Globus pallidus (tissue), 1 donor: Measurements from ENCODE around the gene KCNJ10.
A peak's percentile ranks its signal among the peaks of the same experiment; 100 is the strongest.
"Not testable (repeated sequence)": the region's sequence is repeated elsewhere in the genome, so short reads cannot be mapped to it uniquely, and the experiment has no call there.

Experiments
- DNase-seq: peaks from one replicate; pipeline ENCODE4 v3.0.0-alpha.2; 2015; ENCODE audit warnings: low spot score

KCNJ10 gene

GRCh38 chr1:160069460-160070231, at the start of gene KCNJ10:
KCNJ10 (minus strand) TSS chr1:160070160; CDS start chr1:160042532, 27,628 bp downstream.
- DNase-seq: peak; percentile 65

- no peak for DNase-seq
Measured at GRCh38 chr1:160118928-160119327, 49.0 kb upstream of the KCNJ10 start.

DNA sequence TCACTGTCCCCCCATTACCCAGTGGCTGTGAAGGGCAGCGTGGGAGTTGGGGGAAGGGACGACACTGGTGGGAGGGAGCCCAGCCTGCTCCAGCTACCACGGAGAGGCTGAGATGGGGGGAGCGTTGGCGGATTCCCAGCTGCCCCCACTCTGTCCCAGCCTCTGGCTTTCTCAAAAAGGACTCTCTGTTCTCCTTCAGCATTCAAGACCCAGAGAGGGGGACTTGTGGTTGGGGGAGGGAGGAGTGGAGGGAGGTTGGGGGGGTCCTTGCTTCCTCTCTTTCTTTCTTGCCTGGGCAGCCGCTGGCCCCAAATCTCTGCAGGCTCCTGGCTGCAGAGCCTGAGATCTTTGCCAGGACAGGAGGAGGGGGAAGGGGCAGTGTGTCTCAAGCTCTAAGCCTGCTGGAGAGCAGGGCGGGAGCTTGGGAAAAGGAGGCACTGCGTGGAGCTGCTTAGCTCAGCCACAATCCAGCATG, 47.8 kb upstream of the KCNJ10 start:
- DNase-seq: peak; percentile 86

GRCh38 chr1:160117300-160117699, 47.3 kb upstream of the KCNJ10 start:
- DNase-seq: no peak

- DNase-seq: peak; percentile 26
Measured at GRCh38 chr1:160116283-160117147, 46.6 kb upstream of the KCNJ10 start.

GRCh38 chr1:160115545-160116282, 45.8 kb upstream of the KCNJ10 start, which contains the start of gene ATP1A2:
ATP1A2 (plus strand) TSS chr1:160115759; CDS start chr1:160115862, 103 bp downstream.
- peak; percentile 41 for DNase-seq

GRCh38 chr1:160114085-160114484, 44.1 kb upstream of the KCNJ10 start:
- DNase-seq: peak; percentile 54

- DNase-seq: no peak
Measured at GRCh38 chr1:160113407-160113806, 43.4 kb upstream of the KCNJ10 start.

GRCh38 chr1:160112357-160112756, 42.4 kb upstream of the KCNJ10 start:
- DNase-seq: peak; percentile 31

- not testable (repeated sequence) for DNase-seq
Measured at GRCh38 chr1:160111462-160111861, 41.5 kb upstream of the KCNJ10 start.

- no peak for DNase-seq
Measured at GRCh38 chr1:160109686-160110085, 39.7 kb upstream of the KCNJ10 start.

DNA sequence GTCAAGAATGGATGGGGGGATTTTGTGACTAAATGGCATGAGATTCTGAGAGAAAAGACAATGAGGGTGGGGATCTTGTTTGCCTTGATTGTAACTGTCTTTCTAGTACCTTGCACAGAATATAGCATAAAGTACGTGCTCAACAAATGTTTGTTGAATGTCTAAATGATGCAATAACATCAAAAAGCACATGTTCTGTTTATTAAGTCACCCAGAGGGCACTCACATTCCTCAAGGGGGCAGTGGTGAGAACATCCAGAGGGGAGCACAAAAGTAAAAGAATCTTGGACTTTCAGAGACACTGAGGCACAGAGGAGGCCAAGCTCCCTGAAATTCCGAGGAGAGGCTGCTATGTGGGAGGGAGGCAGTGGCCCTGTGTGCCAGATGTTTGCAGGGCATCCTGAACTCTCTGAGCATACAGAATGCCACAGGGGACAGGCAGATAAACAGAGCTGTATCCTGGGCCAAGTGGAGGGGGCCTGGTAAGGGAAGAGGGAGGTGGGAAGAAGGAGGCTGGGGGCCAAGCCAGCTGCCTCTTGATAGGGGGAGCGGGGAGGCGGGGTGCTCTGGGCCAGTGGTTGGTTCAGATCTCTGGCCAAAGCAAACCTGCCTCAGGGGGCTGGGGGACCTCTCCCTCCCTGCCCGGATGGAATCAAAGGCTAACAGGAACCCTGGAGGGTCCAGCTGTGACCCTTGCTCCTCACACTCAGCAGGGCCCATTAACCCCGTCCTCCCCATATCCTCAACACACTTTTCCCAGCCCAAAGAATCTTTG, 39.1 kb upstream of the KCNJ10 start:
- DNase-seq: peak; percentile 48

DNA sequence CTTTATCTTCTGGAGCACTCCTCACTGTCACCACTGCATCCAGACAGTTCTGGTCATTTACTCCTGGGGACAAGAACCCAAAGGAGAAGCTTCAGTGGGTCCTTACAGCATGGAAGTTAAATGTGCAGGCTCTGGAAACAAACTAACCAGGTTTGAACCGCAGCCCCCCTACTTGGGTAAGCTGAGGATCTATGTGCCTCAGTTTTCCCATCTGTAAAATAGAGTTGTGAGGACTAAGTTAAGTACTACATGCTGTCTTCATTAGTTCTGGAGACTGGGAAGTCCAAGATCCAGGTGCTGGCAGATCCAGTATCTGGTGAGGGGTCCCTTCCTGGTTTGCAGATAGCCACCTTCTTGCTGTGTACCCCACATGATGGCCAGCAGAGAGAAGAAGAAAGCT, 37.6 kb upstream of the KCNJ10 start:
- no peak for DNase-seq

DNA sequence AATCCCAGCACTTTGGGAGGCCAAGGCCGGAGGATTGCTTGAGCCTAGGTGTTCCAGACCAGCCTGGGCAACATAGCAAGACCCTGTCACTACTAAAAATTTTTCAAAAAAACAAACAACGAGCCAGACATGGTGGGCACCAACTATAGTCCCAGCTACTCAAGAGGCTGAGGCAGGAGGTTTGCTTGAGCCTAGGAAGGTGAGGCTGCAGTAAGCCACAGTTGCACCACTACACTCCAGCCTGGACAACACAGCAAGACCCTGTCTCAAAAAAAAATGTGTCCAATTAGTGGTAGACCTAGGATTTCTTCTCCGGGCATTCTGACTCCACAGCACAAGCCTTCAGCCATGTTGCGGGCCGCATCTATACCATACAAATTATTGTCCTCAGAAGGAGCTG, 35.2 kb upstream of the KCNJ10 start:
- DNase-seq: no peak

DNA sequence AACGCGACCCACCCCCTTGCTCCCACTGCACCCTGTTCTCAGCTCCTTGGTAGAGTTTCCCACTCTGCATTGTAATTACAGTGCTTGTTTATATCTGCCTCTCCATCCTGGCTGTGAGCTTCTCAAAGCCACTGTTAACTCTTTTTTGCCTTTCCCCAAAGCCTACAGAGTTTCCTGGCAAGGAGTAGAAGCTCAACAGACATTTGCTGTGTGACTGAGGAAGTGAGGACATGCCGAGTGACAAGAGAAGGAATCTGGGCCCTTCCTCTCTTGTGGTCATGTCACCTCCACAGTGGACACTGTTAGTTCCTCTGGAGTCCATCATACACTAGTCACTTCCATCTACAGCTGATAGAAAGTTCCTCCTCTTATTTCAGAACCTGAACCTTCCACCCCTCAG, 34.5 kb upstream of the KCNJ10 start:
- DNase-seq: no peak

GRCh38 chr1:160103658-160104408, 33.9 kb upstream of the KCNJ10 start:
- DNase-seq: peak; percentile 85

DNA sequence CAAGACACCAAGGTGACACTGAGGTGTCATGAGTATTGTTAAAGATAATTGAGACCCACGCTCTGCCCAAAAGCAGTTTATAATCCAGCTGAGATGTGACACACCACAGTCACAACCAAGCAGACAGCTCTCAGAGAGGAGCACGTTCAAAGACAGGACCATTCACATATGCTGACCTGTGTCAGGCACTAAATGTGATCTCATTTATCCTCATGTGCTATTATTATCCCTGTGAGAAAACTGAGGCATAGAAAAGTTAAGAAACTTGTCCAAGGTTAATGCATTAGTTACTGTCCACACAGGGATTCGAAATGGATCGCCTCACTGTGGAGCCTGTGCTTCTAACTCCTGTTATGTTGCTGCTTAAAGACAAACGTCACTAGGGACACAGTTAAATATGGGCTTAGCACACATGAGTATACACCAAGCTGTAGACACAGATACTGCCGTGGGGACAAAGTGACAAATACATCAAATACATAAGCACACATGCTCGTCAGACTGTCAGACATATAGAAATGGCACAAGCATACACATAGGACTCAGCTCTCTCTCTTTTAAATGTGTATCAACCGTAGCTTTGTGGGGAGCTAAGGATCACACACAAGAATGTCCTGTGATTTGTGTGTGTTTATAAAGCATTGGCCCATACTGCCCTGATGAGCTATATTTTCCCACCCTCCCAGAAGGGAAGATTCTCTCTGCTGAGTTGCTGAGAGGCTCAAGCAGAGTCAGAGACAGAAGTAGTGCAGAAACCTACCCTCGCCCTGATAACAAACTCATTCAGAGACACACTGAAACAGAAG, 32.0 kb upstream of the KCNJ10 start:
- DNase-seq: no peak

- peak; percentile 94 for DNase-seq
Measured at GRCh38 chr1:160101037-160101716, 31.2 kb upstream of the KCNJ10 start.

DNA sequence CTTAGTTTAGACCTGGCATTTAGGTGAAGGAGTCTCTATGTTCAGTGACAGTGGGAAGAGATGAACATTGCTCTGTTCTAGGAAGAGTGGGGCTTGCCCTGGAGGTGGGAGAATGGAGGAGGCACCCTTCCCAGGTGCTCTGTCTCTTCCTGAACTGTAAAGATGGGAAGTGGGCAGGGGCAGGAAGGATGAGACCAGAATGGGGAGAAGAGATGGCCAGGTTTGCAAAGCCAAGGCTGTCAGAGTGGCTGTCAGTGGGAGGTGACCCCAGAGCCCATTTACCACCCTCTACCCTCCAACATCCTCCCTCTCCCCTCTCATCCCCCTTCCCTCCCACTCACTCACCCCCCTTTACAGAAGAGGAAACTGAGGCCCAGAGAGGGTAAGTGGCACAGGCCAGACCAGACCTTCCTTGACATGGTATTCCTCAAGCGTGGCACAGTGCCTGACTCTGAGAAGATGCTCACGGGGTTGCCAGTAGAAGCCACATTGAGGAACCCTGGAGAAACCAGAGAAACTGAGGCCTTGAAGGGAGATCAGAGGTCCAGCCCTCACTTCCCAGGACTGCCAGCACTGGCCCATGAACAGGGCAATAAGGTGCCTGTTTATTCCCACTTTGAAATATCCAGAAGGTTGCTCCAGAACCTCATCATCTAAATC, 29.9 kb upstream of the KCNJ10 start:
- no peak for DNase-seq
